Smooth muscle cell (in vitro differentiated cells): Measurements from ENCODE around the gene HMHB1. TPM values are rescaled to one million over a fixed set of nuclear protein-coding genes. Genes with fewer than 3 reads are reported as not detected.

Experiments used
- DNase-seq: peaks from one replicate; lab custom pipeline; 2025; ENCODE audit not compliant: unreplicated experiment; lab: John Stamatoyannopoulos, UW
- H2AFZ ChIP-seq: fragments of 200-600 bp; sonication (generic); 2 replicates; pipeline ENCODE4 v1.6.0; 2016; ENCODE audit warnings: antibody characterized with exemption, low read depth, mild to moderate bottlenecking
- H3F3A ChIP-seq: fragments of 200-600 bp; sonication (generic); 2 replicates; pipeline ENCODE4 v1.6.0; 2017; ENCODE audit warnings: antibody characterized with exemption, low read depth
- H3K27ac ChIP-seq: fragments of 200-600 bp; sonication (generic); 2 replicates; pipeline ENCODE4 v1.5.1; 2016; ENCODE audit warnings: low read depth, mild to moderate bottlenecking
- H3K27me3 ChIP-seq: fragments of 200-600 bp; sonication (generic); 2 replicates; pipeline ENCODE4 v1.6.1; 2016; ENCODE audit warnings: low read depth, mild to moderate bottlenecking
- H3K36me3 ChIP-seq: fragments of 200-600 bp; sonication (generic); 2 replicates; pipeline ENCODE4 v1.5.1; 2016; ENCODE audit warnings: low read depth
- H3K4me1 ChIP-seq: fragments of 200-600 bp; sonication (generic); 2 replicates; pipeline ENCODE4 v1.5.1; 2016; ENCODE audit warnings: low read depth
- H3K4me2 ChIP-seq: fragments of 200-600 bp; sonication (generic); 2 replicates; pipeline ENCODE4 v1.6.0; 2016; ENCODE audit warnings: mild to moderate bottlenecking
- H3K4me3 ChIP-seq: fragments of 200-600 bp; sonication (generic); 2 replicates; pipeline ENCODE4 v1.5.1; 2016; ENCODE audit warnings: mild to moderate bottlenecking
- H3K79me2 ChIP-seq: fragments of 200-600 bp; sonication (generic); 2 replicates; pipeline ENCODE4 v1.6.0; 2016; ENCODE audit warnings: low read depth, mild to moderate bottlenecking
- H3K9ac ChIP-seq: fragments of 200-600 bp; sonication (generic); 2 replicates; pipeline ENCODE4 v1.6.0; 2016; ENCODE audit warnings: low read depth
- H3K9me3 ChIP-seq: fragments of 200-600 bp; sonication (generic); replicated peaks from 2 replicates; pipeline ENCODE4 v1.5.1; 2016; ENCODE audit warnings: low read depth
- H4K20me1 ChIP-seq: fragments of 200-600 bp; sonication (generic); 2 replicates; pipeline ENCODE4 v1.6.0; 2016; ENCODE audit warnings: low read depth
- WGBS: methylation state at CpG from one replicate; pipeline ENCODE4 v1.1.7; 2016; ENCODE audit warnings: low lambda C conversion rate; 5-methylcytosine and 5-hydroxymethylcytosine counted together
- polyA plus RNA-seq: library from polyadenylated mRNA; unstranded; fragments of >200 nt; fragmentation: Nextera tagmentation; extraction: Ambion mirVana; gene quantifications from 2 replicates; pipeline ENCODE4 v1.2.1, GENCODE V29; 2016
- total RNA-seq: library from RNA; depleted of rRNA; stranded (reverse); fragments of >200 nt; gene quantifications from 2 replicates; pipeline ENCODE4 v1.2.3, GENCODE V29; 2014
- TF ChIP-seq, protein P1 (sequence below): fragments of 200-600 bp; sonication (generic); IDR thresholded peaks from 2 replicates; pipeline ENCODE4 v1.5.1; 2017; ENCODE audit warnings: borderline replicate concordance, mild to moderate bottlenecking, antibody characterized with exemption; ENCODE audit not compliant: insufficient read depth, poor library complexity, severe bottlenecking

The HMHB1 gene
- total and polyA plus RNA-seq, 2 experiments from 2014 or later, result not detected

DNA sequence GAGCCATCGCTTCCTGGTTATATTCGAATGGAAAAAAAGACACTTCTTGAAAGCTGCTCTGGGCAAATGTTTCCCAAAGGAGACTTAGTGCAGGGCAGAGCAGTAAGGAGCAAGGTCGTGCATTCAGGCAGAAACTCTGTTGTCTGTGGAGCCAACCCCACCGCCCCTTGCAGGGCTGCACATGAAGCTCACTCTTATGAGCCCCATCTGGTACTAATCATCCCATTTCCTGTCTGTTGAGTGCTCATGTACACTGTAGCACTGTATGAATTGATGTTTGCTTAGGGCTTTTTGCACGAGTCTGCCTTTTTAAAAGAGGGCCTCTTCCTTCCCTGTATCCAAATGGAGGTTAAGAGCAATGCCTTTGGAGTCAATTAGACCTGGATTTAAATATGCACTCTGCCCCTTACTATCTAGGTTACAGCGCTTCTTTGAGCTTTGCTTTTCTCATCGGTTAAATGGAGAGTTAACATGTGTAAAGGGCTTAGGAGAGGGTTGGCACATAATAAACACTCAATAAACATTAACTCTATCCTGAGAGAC is 25.4 kb downstream of the HMHB1 start:
- H4K20me1 ChIP-seq, result no peaks in the 10 kb centered on the region
- peak overlapping the region; percentile 48 for H2AFZ ChIP-seq
- no peak for DNase-seq
- H3K4me3 ChIP-seq, result no peak overlapping the region
- H3K9me3 ChIP-seq, result no peaks in the 10 kb centered on the region
- H3K27me3 ChIP-seq, result no peaks in the 10 kb centered on the region
- peak overlapping the region; percentile 42 for H3K27ac ChIP-seq
- peak overlapping the region; percentile 12 for H3K4me2 ChIP-seq
- H3K36me3 ChIP-seq, result no peaks in the 10 kb centered on the region
- 32% methylated on average over 7 of the region's 7 CpGs for WGBS
- peaks cover 18% of the 10 kb centered on the region for H3K4me1 ChIP-seq
- H3K9ac ChIP-seq, result no peak overlapping the region
- no peaks in the 10 kb centered on the region for H3K79me2 ChIP-seq
- TF ChIP-seq, protein P1, sequence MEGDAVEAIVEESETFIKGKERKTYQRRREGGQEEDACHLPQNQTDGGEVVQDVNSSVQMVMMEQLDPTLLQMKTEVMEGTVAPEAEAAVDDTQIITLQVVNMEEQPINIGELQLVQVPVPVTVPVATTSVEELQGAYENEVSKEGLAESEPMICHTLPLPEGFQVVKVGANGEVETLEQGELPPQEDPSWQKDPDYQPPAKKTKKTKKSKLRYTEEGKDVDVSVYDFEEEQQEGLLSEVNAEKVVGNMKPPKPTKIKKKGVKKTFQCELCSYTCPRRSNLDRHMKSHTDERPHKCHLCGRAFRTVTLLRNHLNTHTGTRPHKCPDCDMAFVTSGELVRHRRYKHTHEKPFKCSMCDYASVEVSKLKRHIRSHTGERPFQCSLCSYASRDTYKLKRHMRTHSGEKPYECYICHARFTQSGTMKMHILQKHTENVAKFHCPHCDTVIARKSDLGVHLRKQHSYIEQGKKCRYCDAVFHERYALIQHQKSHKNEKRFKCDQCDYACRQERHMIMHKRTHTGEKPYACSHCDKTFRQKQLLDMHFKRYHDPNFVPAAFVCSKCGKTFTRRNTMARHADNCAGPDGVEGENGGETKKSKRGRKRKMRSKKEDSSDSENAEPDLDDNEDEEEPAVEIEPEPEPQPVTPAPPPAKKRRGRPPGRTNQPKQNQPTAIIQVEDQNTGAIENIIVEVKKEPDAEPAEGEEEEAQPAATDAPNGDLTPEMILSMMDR, result no peak
- H3F3A ChIP-seq, result peaks cover 14% of the 10 kb centered on the region

DNA sequence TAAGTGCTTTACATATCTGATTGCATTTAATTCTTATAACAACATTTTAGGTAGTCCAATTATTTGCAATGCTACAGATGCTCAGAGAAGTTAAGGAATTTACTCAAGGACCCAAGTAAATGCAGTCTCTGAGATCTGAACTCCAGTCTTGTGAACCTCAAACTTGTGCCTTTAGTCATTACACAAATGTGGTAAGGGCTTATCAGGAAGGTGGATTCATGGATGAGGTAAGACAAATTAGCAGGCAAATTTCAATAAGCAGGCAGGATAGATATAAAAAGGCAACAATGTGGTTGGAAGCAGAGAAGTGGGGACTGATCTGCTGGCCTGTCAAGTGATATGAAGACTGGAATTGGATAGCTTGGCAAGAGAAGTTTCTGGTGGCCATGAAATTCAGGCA is 29.5 kb downstream of the HMHB1 start:
- H2AFZ ChIP-seq, result no peak overlapping the region
- peaks cover 14% of the 10 kb centered on the region for H3F3A ChIP-seq
- H3K4me2 ChIP-seq, result no peak overlapping the region
- H4K20me1 ChIP-seq, result no peaks in the 10 kb centered on the region
- no peak overlapping the region for H3K4me3 ChIP-seq
- no peak overlapping the region for H3K27ac ChIP-seq
- peaks cover 10% of the 10 kb centered on the region for H3K4me1 ChIP-seq
- H3K9me3 ChIP-seq, result no peaks in the 10 kb centered on the region
- no peaks in the 10 kb centered on the region for H3K79me2 ChIP-seq
- H3K9ac ChIP-seq, result no peak overlapping the region
- no peak for DNase-seq
- H3K36me3 ChIP-seq, result no peaks in the 10 kb centered on the region
- H3K27me3 ChIP-seq, result no peaks in the 10 kb centered on the region
- TF ChIP-seq, protein P1, result no peak

DNA sequence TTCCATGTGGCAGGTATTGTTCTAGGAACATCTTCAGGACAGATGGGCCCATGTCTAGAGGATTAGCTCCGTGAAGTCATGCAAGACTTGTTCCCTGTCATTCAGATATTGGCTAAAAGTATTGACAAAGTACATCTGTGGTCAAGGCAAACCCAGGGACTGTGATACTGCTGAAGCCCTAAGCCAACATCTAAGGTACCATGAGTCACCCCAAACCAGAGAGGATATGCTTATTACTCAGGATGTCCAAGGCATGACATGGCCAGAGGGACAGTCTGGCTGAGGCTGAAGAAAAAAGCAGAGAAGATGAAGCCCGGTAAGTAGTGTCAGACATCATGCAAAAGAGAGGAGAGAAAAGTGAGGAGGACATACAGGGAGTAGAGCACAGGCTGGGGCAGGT is 31.0 kb downstream of the HMHB1 start:
- Histone ChIP-seq H3K36me3 (no peaks in the 10 kb centered on the region), H3K4me3 (no peak overlapping the region), H4K20me1 (no peaks in the 10 kb centered on the region), H3F3A (peaks cover 6% of the 10 kb centered on the region), H3K9ac (no peak overlapping the region), H3K27me3 (no peaks in the 10 kb centered on the region), H3K79me2 (no peaks in the 10 kb centered on the region), H3K27ac (no peak overlapping the region), H3K4me1 (peaks cover 10% of the 10 kb centered on the region), H2AFZ (no peak overlapping the region), H3K9me3 (no peaks in the 10 kb centered on the region), H3K4me2 (no peak overlapping the region)
- TF ChIP-seq, protein P1, result no peak
- DNase-seq, result no peak
- WGBS, result 89% methylated on average over 2 of the region's 2 CpGs

DNA sequence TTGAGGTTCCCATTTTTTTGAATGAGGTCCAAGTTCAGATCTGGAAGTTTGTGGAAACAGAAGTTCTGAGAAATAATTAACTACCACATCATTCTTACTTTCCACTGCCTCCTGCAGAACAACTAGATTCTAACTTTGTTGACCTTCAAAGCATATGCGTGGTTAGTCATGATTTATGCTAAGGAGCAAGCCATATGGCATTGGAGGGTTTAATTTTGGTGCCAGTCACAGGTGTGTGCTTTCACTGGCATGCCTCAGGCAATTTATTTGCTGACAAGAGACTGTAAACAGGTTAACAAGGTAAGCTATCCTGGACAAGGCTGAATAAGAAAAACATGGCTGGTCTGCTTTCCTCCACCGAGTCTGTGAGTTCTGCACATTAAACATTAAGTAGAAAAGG is 31.5 kb downstream of the HMHB1 start:
- H3K4me1 ChIP-seq, result peaks cover 10% of the 10 kb centered on the region
- no peaks in the 10 kb centered on the region for H3K79me2 ChIP-seq
- H3K36me3 ChIP-seq, result no peaks in the 10 kb centered on the region
- peaks cover under 1% of the 10 kb centered on the region for H3F3A ChIP-seq
- no peak overlapping the region for H2AFZ ChIP-seq
- H3K27ac ChIP-seq, result no peak overlapping the region
- DNase-seq, result no peak
- H3K9me3 ChIP-seq, result no peaks in the 10 kb centered on the region
- no peaks in the 10 kb centered on the region for H4K20me1 ChIP-seq
- 87% methylated on average over 2 of the region's 2 CpGs for WGBS
- no peak overlapping the region for H3K4me2 ChIP-seq
- TF ChIP-seq, protein P1, result no peak
- H3K9ac ChIP-seq, result no peak overlapping the region
- H3K27me3 ChIP-seq, result no peaks in the 10 kb centered on the region
- no peak overlapping the region for H3K4me3 ChIP-seq
